GM12878 (cell line): Measurements from ENCODE around the gene ABCD3.

Source experiments
- EZH2 ChIP-seq: IDR thresholded peaks from 2 replicates; pipeline ENCODE4 v1.6.1; 2012; ENCODE audit warnings: low read depth, mild to moderate bottlenecking, control low read depth, inconsistent platforms, low read length, borderline replicate concordance; ENCODE audit not compliant: control insufficient read depth
- NFIC ChIP-seq: IDR thresholded peaks from 2 replicates; pipeline ENCODE4 v1.6.1; 2012; ENCODE audit warnings: low read depth, mild to moderate bottlenecking, inconsistent platforms, low read length, moderate library complexity
- YY1 ChIP-seq: IDR thresholded peaks from 2 replicates; pipeline ENCODE4 v1.6.1; 2011; ENCODE audit warnings: low read depth, mild to moderate bottlenecking, low read length
- TF ChIP-seq, protein P1 (sequence below): IDR thresholded peaks from 2 replicates; pipeline ENCODE4 v1.6.1; 2011; ENCODE audit warnings: low read depth, low read length, improper control_type of control experiment, borderline replicate concordance

DNA sequence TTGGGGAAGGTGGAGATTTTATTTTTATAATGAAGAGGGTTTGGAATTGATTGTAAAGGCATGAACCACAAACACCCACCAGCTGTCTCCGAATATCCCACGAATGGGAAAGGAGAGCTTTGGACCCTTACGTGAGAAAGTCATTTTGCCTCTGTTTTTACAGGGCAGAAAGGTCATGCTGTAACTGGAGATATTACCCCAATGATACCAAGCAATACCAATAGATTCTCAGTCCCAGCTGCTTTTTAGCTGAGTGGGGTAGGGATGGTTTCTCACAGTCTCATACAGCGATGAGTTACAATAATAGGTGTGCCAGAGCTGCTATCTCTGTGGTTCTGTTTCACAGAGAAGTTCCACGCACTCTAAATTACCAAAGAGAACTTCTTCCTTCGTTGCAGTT lies 132.2 kb downstream of the ABCD3 start:
- TF ChIP-seq EZH2 (no peak), YY1 (no peak), NFIC (no peak)
- TF ChIP-seq, protein P1, sequence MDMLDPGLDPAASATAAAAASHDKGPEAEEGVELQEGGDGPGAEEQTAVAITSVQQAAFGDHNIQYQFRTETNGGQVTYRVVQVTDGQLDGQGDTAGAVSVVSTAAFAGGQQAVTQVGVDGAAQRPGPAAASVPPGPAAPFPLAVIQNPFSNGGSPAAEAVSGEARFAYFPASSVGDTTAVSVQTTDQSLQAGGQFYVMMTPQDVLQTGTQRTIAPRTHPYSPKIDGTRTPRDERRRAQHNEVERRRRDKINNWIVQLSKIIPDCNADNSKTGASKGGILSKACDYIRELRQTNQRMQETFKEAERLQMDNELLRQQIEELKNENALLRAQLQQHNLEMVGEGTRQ = no peak
